K562 treated with DMSO at 1 percent for 4 hours (cell line): ENCODE results near the gene SNRNP27. TPM values are rescaled to one million over a fixed set of nuclear protein-coding genes. Genes with fewer than 3 reads are reported as not detected.

Experiments
- total RNA-seq: library from RNA; unstranded; fragments of 300-600 nt; gene quantifications from 2 replicates; pipeline ENCODE4 v1.2.3, GENCODE V29; 2022; ENCODE audit not compliant: insufficient read depth

The SNRNP27 gene, protein sequence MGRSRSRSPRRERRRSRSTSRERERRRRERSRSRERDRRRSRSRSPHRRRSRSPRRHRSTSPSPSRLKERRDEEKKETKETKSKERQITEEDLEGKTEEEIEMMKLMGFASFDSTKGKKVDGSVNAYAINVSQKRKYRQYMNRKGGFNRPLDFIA
- 30.0 and 39.0 TPM in 2 replicates for total RNA-seq

DNA sequence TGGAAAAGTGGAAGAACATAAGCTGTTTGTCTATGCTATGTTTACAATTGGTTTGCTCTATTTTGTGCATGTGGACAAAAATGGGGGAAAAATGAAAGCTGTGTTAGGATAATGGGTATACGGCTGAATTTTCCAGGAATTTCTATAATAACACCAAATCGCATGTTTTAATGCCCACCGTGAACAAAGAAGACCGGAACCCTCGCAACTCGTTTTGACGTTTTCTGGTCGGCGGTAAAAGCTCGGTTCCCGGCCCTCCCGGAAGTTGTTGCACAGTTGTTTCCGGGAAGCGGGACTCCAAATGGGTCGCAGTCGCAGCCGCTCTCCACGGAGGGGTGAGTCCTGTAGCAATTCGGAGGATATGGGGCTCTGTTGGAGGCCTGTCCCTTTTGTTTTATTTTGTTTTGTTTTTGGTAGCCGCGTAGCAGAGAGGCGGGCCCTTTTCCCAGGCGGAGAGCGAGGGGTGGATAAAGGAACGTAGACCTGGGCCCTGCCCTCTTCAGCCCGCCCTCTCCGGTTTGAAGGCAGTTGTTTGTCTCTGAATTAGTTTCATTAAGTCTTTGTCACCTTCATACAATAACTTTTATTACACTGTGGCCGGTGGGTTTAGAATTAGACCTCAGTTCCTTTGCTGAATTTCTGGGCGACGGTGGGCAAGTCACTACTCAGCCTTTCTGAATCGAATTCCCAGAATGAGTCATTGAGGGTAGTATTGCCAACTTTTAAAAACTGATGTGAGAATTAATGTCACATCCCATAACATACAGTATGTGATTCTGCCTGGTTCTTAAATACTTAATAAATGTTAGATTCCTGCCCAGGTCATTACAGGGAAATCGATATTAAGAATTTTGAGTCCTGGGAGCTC lies at the start of gene SNRNP27:
Gene SNRNP27 (plus strand): TSS at position 273 of the 868 bp plus-strand sequence. CDS start 29 bp downstream, at position 302.

DNA sequence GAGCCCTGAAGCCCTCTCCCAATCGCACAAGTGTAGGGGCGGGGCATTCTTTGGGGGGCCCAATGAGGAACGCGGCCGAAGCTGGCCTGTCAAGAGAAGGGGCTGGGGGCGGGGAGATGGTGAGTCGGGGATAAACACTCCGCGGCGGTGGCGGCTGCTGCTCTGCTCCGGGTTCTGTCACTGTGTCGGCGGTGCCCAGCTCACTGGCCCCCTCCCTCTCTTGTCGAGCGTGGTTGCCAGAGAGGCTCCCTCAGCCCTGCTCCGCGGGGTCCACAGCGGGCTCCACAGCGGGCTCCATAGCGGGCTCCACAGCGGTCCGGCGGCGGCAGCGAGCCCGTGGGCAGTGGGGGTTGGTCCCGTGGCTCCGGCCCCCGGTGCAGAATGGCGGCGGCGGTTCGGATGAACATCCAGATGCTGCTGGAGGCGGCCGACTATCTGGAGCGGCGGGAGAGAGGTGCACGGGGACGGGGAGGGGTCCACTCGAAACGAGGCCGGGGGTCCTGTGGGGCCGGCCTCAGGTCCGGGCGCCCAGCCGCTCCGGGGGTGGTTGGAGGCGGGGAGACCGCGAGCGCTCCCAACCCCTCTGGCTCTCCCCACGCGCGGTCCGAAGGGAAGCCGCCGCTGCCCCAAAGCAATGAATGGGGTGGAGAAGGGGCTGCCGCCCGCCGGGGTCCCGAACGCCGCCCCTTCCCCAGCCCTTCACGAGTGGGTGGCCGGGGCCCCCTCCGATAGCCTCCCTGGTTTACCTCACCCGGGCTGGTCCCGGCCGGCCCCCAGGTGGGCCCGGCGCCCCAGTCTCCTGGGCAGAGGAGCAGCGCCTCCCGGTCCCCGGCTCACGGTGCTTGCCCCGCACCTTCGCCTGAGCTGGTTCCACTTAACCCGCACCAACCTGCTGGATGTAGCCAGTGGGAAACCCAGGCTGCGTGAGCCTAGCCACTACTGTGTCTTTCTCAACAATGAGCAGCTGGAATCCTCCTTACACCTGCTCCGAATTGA lies 21.5 kb downstream of the SNRNP27 start, which contains the start of gene MXD1:
Gene MXD1 (plus strand): TSS at position 160 of the 996 bp plus-strand sequence. CDS start 222 bp downstream, at position 382.

Other genes with a start within 250 kb of the SNRNP27 start
- gene ANXA4, start 151.8 kb upstream of the SNRNP27 start, total RNA-seq, result 11.9 TPM in 2 replicates
- gene GMCL1, start 64.3 kb upstream of the SNRNP27 start, total RNA-seq, result 10.1 and 10.6 TPM in 2 replicates
- gene MXD1, start 21.2 kb downstream of the SNRNP27 start, total RNA-seq, result 12.4 and 15.3 TPM in 2 replicates
- gene ASPRV1, start 67.7 kb downstream of the SNRNP27 start, total RNA-seq, result 0.75 and 1.8 TPM in 2 replicates
- 404 and 505 TPM in 2 replicates for gene PCBP1, start 193.5 kb downstream of the SNRNP27 start, total RNA-seq